ENCODE results near the gene SIGLEC14. TPM values are rescaled to one million over a fixed set of nuclear protein-coding genes. Genes with fewer than 3 reads are reported as not detected.

SIGLEC14 gene
- total RNA-seq, 1 donor from 2014 or later: 0.75 TPM

DNA sequence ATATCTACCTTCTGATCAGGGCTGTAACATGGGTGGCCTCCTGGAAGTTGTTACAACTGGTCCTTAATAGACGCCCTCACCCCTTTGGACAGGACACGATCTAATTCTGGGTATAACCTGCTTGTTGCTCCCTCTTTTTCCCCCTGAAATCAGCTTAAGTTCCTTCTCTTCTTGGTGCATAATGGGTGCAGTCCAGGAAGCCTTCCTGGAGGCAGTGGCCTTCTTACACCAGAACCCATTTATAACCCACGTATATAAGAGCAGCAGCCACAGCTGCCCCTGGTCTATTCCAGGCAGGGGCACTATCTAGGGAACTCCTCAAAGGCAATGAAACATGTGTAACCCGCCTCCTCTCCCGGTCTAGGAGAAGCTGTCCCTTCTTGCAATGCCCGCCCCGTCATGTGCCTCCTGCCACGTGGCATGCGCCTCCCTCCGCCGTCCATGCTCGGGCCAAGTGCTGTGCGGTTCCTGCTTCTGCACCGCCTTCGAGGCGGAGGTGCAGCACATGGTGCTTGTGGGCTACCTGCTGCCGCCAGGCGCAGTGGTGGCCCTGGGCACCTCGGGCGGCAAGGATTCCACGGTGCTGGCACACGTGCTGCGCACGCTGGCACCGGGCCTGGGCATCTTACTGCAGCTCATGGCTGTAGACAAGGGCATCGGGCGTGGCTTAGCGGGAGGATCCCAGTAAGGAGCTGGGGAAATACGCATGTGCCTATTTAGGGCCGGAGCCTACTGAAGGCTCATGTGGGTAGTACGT, 48.3 kb downstream of the SIGLEC14 start:
- peaks cover 8 to 9% of the 10 kb centered on the region in 2 donors for H3K4me1 ChIP-seq
- no peaks in the 10 kb centered on the region for H3K27me3 ChIP-seq
- DNase-seq (ENCODE audit: low spot score in 2 of 2): no peak
- no peaks in the 10 kb centered on the region for H3K36me3 ChIP-seq
- intact Hi-C loops (cut with DNase I): loop anchor here (10.0 kb wide), 2 partner anchors 234 to 794 kb away; partner anchors contain the start of genes CLDND2 and ETFB
- TF ChIP-seq, protein P1, sequence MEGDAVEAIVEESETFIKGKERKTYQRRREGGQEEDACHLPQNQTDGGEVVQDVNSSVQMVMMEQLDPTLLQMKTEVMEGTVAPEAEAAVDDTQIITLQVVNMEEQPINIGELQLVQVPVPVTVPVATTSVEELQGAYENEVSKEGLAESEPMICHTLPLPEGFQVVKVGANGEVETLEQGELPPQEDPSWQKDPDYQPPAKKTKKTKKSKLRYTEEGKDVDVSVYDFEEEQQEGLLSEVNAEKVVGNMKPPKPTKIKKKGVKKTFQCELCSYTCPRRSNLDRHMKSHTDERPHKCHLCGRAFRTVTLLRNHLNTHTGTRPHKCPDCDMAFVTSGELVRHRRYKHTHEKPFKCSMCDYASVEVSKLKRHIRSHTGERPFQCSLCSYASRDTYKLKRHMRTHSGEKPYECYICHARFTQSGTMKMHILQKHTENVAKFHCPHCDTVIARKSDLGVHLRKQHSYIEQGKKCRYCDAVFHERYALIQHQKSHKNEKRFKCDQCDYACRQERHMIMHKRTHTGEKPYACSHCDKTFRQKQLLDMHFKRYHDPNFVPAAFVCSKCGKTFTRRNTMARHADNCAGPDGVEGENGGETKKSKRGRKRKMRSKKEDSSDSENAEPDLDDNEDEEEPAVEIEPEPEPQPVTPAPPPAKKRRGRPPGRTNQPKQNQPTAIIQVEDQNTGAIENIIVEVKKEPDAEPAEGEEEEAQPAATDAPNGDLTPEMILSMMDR (IDR thresholded peaks at IDR 0.05): no peak
- no peak overlapping the region for H3K4me3 ChIP-seq
- no peaks in the 10 kb centered on the region for H3K9me3 ChIP-seq
- H3K27ac ChIP-seq: no peak overlapping the region

DNA sequence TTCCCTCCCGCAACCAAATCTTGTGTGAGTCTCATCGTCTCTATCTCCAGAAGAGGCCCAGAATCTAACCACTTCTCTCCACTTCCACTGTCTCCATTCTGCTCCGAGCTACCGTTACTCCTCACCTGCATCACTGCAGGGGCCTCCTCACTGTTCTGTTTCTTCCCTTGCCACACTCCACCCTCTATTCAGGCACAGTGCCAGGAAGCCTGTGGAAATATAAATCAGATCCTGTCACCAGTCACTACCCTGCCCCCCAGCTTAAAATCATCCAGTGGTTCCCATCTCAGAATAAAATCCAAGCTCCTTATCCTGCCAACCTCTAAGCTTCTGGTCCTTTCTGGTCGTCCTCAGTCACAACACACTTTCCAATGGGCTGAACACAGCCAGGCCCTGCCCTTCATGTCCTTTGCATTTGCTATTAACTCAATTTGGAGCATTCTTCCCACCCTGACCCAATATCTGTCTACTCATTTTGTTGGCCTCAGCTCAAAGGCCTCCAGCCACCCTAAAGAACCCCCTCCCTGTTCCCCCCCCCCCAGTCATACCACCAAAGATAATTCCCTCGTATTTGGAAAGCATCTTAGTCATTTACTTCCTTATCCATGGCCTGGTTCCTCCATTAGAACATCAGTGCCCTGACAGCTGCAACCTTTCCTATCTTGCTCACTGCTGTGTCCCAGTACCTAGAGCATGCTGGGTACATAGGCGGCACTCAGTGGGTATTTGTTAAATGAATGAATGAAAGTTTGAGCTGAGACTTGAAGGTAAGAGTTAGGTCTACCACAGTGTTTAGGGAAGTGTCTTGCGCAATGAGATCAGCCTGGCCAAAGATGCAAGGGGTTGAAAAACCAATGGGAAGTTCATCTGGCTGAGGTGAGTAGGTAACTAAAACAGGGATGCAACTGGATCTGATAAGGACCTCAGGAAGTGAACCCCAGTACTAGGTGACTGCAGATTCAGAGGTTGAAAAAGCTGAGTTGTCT, 51.1 kb downstream of the SIGLEC14 start:
- peak overlapping the region in 1 of 2 donors; percentile 84 for H3K4me3 ChIP-seq
- intact Hi-C loops (cut with DNase I): loop anchor here (2.0 to 10.0 kb wide), 4 partner anchors 61 to 791 kb away; partner anchors contain the start of genes CLDND2 and ETFB
- H3K4me1 ChIP-seq: peaks cover 10 to 11% of the 10 kb centered on the region in 2 donors

DNA sequence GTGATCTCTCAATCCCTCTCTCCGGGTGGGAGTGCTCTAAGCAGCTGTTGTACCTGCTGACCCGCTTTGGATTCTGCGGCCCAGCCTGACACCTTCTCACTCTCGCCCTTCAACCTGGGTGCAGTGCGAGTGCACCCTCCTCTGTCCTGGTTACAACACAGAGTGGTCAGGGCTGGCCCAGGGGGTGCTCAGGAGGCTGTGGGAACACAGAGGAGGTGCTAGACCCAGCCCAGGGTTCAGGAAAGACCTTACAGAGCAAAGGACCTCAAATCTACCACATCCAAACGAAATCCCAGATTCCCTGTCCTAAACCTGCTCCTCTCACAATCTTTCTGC, 51.9 kb downstream of the SIGLEC14 start:
- no peaks in the 10 kb centered on the region for H3K27me3 ChIP-seq
- peaks cover 10 to 11% of the 10 kb centered on the region in 2 donors for H3K4me1 ChIP-seq
- intact Hi-C loops (cut with DNase I): loop anchor here (1.0 to 10.0 kb wide), 6 partner anchors 23 to 790 kb away; partner anchors contain the start of genes CLDND2, CTU1, ETFB and ZNF175
- peak overlapping the region; percentile 71 to 84 for H3K4me3 ChIP-seq
- TF ChIP-seq, protein P1 (IDR thresholded peaks at IDR 0.05): no peak
- DNase-seq (ENCODE audit: low spot score in 2 of 2): no peak
- H3K27ac ChIP-seq: peak overlapping the region in 1 of 2 donors; percentile 58
- H3K36me3 ChIP-seq: no peaks in the 10 kb centered on the region
- H3K9me3 ChIP-seq: peaks cover 0 to 2% of the 10 kb centered on the region in 2 donors

More for the DNA sequence above, 51.1 kb downstream of the SIGLEC14 start:
- Histone ChIP-seq H3K27ac (no peak overlapping the region), H3K36me3 (no peaks in the 10 kb centered on the region), H3K9me3 (no peaks in the 10 kb centered on the region), H3K27me3 (no peaks in the 10 kb centered on the region)
- DNase-seq (ENCODE audit: low spot score in 2 of 2): no peak
- TF ChIP-seq, protein P1 (IDR thresholded peaks at IDR 0.05): no peak

DNA sequence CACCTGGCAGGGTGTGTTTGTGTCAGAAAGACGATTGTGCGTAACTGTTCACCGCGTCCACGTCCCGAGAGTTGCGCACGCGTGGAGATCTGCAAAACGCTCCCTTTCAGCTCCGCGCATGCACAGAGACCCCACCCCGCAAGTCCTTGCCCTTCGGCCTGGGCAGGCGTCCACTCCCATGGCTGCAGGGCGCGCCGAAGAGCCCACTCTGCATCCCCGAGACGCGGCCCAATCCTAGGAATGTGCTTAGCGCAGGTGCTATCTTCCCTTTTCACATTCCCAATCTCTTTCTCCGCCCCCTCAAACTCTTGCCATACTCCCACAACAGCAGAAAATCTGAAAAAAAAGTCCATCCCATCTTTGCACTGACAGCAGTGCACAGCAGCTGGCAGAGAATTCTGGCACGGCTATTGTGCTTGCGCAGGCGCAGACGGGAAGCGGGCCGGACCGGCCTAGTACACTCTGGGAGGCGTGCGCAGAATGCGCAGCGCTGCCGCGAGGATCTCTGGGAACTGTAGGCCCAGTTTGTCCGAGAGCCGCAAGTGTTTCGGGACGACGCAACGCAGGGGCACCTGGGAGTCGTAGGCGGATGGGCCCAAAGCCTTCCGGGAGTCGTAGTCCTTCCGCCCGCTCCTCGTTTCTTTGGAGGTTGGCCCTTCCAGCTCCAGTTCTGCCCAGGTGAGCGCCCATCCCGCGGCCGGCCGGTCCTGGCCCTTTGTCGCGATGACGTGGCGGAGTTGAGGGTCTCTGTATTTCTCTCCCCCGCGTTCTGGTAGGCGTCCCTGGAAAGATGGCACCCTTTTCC, 52.5 kb downstream of the SIGLEC14 start:
- H3K36me3 ChIP-seq: no peaks in the 10 kb centered on the region
- peak overlapping the region in 1 of 2 donors; percentile 58 for H3K27ac ChIP-seq
- peaks cover 10 to 11% of the 10 kb centered on the region in 2 donors for H3K4me1 ChIP-seq
- no peaks in the 10 kb centered on the region for H3K27me3 ChIP-seq
- peaks cover 0 to 8% of the 10 kb centered on the region in 2 donors for H3K9me3 ChIP-seq
- TF ChIP-seq, protein P1 (IDR thresholded peaks at IDR 0.05): no peak
- DNase-seq (ENCODE audit: low spot score in 2 of 2): peak; percentile 91 to 99
- peak overlapping the region; percentile 71 to 84 for H3K4me3 ChIP-seq
- intact Hi-C loops (cut with DNase I): loop anchor here (1.0 to 10.0 kb wide), 6 partner anchors 23 to 789 kb away; partner anchors contain the start of genes CLDND2, CTU1, ETFB and ZNF175

Data from ascending aorta (tissue), 2 donors.